Stimulated activated naive CD8-positive, alpha-beta T cell treated with anti-CD3 and anti-CD28 coated beads, Interleukin-15, amount 100 ng/mL, for 72 hours (primary cell): ENCODE results near the gene NOX5.

Experiments
- ATAC-seq: fragments of 150-1000 bp; cut with Tn5 transposase; 2 replicates; pipeline ENCODE4 v1.10.0; 2021; ENCODE audit warnings: mild to moderate bottlenecking, moderate library complexity
- DNase-seq, 2 donors: peaks; one replicate each; pipeline ENCODE4 v3.0.0; 2021 to 2022
- H3K27ac Mint-ChIP-seq, 2 donors: one replicate each; pipeline ENCODE4 v1.8.0; 2022; ENCODE audit warnings: mild to moderate bottlenecking in 2 of 2, mixed read lengths in 2 of 2, moderate library complexity in 2 of 2
- H3K27me3 Mint-ChIP-seq: one replicate; pipeline ENCODE4 v1.8.0; 2022; ENCODE audit warnings: mixed read lengths
- H3K4me1 Mint-ChIP-seq: one replicate; pipeline ENCODE4 v1.8.0; 2022; ENCODE audit warnings: mild to moderate bottlenecking, mixed read lengths
- H3K4me3 Mint-ChIP-seq, 2 donors: one replicate each; pipeline ENCODE4 v1.8.0; 2022; ENCODE audit warnings: mild to moderate bottlenecking in 2 of 2, mixed read lengths in 2 of 2, moderate library complexity in 1 of 2
- H3K9me3 Mint-ChIP-seq, 2 donors: one replicate each; pipeline ENCODE4 v1.8.0; 2022; ENCODE audit warnings: mixed read lengths in 2 of 2

The NOX5 gene

GRCh38 chr15:69104050-69104750 is 89.7 kb downstream of the NOX5 start:
- peaks cover 43% of the 10 kb centered on the region for H3K4me1 Mint-ChIP-seq
- DNase-seq: no peak
- H3K4me3 Mint-ChIP-seq: peak overlapping the region in 1 of 2 donors; percentile 22
- ATAC-seq: peak; percentile 75
- H3K27me3 Mint-ChIP-seq: peaks cover 25% of the 10 kb centered on the region
- peaks cover 5% of the 10 kb centered on the region in 2 donors for H3K9me3 Mint-ChIP-seq
- no peak overlapping the region for H3K27ac Mint-ChIP-seq

- peaks cover 25% of the 10 kb centered on the region for H3K27me3 Mint-ChIP-seq
- peaks cover 5% of the 10 kb centered on the region in 2 donors for H3K9me3 Mint-ChIP-seq
- H3K27ac Mint-ChIP-seq: no peak overlapping the region
- ATAC-seq: no peak
- H3K4me3 Mint-ChIP-seq: no peak overlapping the region
- no peak for DNase-seq
- H3K4me1 Mint-ChIP-seq: peaks cover 43% of the 10 kb centered on the region
Observed at GRCh38 chr15:69105451-69105985, 91.0 kb downstream of the NOX5 start.

DNA sequence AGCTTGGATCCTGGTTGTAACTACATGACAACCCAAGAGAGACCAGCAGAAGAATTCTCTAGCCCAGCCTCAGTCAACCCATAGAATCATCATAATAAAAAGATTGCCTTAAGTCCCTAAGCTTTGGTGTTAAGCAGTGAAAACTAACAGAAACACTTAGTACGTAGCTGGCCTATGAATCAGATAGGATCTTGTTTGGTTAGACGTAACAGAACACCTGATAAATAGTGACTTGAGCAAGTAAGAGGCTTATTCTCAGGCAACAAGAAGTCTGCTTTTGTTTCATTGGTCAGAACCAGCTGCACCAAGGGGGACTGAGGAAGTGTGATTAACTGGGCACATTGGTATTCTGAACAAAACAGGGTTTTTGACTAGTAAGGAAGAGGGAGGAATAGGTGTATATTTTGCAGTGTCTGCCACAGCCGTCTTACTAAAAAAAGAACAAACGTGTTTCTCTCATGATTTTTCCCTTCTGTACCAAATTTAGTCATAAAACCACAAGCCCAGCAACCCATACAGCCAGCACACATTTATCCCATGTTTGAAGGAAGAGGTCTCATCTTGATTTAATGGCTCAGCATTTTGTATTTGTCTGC is 92.6 kb downstream of the NOX5 start:
- Mint-ChIP-seq H3K4me1 (peaks cover 43% of the 10 kb centered on the region), H3K9me3 (peaks cover 5% of the 10 kb centered on the region in 2 donors), H3K4me3 (no peak overlapping the region), H3K27me3 (peaks cover 25% of the 10 kb centered on the region), H3K27ac (no peak overlapping the region)
- DNase-seq: peak in 1 of 2 donors; percentile 7
- ATAC-seq: peak; percentile 70
